Hair follicle dermal papilla cell (primary cell): ENCODE results near the gene PCDH7. TPM values are rescaled to one million over a fixed set of nuclear protein-coding genes. Genes with fewer than 3 reads are reported as not detected.

ENCODE experiments used
- total RNA-seq: library from RNA; depleted of rRNA; stranded (reverse); fragments of >200 nt; gene quantifications from 2 replicates; pipeline ENCODE4 v1.2.3, GENCODE V29; 2012

PCDH7 gene, protein sequence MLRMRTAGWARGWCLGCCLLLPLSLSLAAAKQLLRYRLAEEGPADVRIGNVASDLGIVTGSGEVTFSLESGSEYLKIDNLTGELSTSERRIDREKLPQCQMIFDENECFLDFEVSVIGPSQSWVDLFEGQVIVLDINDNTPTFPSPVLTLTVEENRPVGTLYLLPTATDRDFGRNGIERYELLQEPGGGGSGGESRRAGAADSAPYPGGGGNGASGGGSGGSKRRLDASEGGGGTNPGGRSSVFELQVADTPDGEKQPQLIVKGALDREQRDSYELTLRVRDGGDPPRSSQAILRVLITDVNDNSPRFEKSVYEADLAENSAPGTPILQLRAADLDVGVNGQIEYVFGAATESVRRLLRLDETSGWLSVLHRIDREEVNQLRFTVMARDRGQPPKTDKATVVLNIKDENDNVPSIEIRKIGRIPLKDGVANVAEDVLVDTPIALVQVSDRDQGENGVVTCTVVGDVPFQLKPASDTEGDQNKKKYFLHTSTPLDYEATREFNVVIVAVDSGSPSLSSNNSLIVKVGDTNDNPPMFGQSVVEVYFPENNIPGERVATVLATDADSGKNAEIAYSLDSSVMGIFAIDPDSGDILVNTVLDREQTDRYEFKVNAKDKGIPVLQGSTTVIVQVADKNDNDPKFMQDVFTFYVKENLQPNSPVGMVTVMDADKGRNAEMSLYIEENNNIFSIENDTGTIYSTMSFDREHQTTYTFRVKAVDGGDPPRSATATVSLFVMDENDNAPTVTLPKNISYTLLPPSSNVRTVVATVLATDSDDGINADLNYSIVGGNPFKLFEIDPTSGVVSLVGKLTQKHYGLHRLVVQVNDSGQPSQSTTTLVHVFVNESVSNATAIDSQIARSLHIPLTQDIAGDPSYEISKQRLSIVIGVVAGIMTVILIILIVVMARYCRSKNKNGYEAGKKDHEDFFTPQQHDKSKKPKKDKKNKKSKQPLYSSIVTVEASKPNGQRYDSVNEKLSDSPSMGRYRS (N-terminal part only)
- 18.7 and 37.8 TPM in 2 replicates for total RNA-seq

DNA sequence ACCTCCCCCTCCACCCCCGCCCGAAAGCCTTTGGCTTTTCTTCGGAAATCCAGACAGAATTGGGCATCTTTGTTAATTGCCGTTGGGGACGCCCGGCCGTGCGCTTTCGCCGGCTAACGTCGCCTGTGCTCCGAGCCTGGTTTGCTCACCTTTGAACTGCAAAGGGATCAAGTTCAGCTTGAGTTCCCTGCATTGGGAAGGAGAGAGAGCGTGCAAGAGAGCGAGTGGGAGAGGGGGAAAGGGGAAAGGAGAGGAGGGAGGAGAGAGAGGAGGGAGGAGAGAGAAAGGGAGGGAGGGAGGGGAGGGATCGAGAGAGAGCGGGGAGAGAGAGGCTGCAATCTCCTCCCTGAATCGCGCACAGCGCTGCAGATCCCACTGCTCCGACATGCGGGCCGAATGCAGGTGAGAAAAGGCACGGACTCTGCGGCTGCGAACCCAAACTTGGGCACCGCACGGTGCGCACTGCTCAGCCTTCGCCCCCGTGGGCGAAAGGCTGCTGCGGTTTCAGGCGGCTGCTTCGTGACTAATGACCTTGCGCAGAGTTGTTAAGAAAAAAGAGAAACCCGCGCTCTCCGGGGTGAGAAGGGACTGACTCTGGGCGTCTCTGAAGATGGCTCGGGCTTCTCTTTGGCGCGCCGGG lies at the start of gene PCDH7:
TSS of gene PCDH7 (plus strand) at position 349 of the 640 bp plus-strand sequence. CDS start 1,054 bp downstream, outside the sequence.

